Activated T-cell treated with anti-CD3 and anti-CD28 coated beads, Interleukin-2, amount 50 U/mL, for 1 hour (primary cell): ENCODE measurements around the gene EEF2KMT.
"Not testable (repeated sequence)": the region's sequence is repeated elsewhere in the genome, so short reads cannot be mapped to it uniquely, and the experiment has no call there.

Experiments used
- DNase-seq: peaks from one replicate; pipeline ENCODE4 v3.0.0-alpha.2; 2020

The EEF2KMT gene, protein sequence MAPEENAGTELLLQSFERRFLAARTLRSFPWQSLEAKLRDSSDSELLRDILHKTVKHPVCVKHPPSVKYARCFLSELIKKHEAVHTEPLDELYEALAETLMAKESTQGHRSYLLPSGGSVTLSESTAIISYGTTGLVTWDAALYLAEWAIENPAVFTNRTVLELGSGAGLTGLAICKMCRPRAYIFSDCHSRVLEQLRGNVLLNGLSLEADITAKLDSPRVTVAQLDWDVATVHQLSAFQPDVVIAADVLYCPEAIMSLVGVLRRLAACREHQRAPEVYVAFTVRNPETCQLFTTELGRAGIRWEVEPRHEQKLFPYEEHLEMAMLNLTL

GRCh38 chr16:5097470-5098220 lies at the start of gene EEF2KMT:
EEF2KMT (minus strand) TSS chr16:5097795; CDS start chr16:5097739, 56 bp downstream.
- DNase-seq: not testable (repeated sequence)

DNA sequence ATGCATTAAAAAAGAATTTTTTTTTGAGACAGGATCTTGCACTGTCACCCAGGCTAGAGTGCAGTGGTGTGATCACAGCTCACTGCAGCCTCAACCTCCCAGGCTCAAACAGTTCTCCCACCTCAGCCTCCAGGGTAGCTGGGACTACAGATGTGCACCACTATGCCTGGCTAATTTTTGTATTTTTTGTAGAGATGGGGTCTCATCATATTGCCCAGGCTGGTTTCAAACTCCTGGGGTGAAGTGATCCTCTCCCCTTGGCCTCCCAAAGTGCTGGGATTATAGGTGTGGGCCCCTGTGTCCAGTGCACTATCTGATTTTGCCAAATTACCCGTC lies 47.0 kb upstream of the EEF2KMT start:
- not testable (repeated sequence) for DNase-seq

- no peak for DNase-seq
These were observed 46.4 kb upstream of the EEF2KMT start for GRCh38 chr16:5143761-5144620.

DNA sequence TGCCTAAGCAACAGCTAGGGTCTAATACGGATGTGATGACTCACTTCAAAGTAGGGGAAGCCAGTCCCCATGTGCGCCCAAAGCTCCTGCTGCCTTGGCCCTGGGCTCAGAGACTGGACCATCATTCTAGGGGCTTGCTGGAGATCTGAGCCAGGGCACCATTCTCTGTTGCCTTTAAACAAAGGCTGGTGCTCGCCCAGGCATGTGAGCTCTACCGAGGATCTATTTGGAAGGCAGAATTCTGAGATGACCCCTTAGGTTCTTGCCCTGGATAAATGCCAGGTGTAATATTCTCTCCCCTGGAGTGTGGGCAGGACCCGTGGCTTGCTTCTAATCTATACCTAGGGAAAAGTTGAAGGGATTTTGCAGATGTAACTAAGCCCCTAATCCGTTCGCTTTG lies 42.6 kb upstream of the EEF2KMT start:
- not testable (repeated sequence) for DNase-seq

DNA sequence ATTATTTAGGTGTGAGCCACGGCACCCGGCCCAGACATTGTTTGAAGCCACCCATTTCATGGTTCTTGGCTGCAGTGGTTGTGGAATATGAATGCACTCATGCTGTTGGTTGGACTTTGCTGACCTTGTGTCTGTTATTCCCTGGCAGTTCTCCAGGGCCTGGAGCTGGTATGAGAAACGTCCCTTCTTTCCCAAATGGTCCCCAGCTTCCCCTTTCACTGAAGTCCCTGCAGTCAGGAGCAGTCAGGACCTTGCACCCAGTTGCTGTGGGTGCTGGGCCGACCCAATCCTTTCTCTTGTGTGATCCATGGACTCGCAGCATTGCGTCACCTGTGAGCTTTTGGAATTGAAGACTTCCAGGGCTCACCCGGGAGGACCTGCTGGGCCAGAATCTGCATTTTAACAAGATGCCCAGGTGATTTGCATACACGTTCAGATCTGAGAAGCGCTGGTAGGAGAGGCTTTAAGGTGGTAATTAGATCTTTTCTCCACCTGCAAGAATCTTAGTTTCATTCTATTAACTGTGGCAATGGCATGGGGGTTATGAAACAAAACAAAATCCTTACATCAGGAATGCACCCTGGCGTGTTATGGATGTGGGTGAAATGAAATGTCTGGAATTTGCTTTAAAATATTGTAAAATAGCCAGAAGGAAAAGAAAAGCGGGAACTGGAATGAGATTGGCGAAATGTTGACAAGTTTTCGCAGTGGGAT lies 37.3 kb upstream of the EEF2KMT start:
- DNase-seq: not testable (repeated sequence)

DNA sequence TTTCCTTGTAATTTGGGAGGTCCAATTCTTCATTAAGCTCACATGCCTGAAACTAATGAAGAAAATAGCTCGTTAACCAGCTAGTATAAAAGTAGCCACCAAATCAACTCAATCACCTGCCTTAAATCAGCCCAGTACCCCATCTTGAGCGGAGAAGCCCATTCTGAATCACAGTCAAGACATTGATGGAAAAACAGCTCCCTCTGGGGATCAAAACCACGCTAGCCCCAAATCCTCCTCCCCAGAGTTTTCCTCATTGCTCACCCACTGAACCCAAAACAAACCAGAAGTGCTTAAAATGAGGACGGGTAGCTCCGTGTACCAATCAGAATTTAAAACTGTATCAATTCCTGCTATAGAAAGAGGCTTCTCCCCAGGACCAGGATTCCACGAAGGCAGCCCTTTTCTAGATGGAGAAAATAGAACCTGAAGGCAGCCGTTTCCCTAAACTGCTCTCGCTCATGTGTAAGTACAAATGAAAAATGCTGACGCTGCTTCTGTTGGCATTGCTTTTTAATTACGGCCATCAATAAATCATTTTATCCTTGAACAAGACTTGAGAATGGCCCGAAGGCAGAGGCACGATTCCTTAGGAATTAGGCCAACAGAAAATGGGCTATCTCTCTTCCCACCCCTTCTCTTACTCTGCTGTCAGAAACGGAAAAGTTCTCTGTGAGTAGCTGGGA lies 35.5 kb upstream of the EEF2KMT start:
- not testable (repeated sequence) for DNase-seq

DNA sequence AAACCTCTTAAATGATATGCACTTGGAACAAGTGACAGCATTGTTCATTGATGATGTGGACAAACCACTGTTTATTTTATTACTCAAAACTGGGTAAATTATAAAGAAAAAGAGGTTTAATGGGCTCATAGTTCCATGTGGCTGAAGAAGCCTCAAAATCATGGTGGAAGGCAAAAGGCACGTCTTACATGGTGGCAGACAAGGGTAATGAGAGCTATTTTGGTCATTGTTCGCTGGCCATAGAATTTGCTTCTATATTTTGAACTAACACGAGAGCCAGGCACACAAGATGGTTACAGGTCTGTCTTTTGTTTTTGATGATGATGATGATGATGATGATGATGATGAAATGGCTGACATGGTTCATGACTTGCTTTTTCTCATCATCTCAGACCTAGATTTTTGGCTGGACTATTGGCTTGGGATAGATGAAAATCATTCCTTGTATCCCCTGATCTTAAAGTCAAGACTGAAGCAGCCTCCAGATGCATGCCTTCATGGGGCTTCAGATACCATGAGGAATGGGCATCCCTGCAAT lies 33.9 kb upstream of the EEF2KMT start:
- not testable (repeated sequence) for DNase-seq

DNA sequence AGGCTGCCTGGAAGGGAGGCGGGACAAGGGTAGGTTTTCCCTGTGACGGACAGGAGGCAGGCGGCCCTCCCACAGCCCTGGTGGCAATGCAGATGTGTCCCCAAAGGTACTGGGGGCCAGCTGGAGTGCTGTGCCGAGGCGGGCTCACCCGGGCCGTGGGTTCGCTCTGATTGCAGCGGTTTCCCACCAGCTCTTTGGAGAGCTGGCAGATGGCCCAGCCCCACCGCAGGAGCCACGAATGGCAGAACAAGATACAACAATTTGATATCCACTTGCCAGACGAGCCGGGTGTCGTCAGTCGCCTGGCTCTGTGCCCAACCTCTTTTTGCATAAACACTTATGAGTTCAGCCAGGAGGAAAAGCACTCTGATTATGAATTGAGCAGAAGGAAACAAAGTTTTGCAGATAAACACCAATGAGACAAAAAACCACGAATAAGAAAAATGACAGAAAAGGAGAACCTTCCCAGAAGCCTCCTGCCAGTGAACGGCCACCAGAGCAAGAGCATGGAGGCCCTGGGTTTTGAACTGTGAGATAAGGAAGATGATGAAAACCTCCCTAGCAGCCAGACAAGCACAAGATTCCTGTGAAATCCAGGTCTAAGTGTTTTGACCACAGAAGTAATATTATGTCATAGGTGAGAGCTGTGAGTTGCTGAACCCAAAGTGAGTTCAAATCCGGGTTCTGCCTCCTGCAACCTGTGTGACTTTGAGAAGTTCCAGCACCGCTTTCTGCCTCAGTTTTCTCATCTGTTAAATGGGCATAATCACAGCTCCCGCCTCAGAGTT lies 19.9 kb upstream of the EEF2KMT start:
- peak; percentile 67 for DNase-seq

DNA sequence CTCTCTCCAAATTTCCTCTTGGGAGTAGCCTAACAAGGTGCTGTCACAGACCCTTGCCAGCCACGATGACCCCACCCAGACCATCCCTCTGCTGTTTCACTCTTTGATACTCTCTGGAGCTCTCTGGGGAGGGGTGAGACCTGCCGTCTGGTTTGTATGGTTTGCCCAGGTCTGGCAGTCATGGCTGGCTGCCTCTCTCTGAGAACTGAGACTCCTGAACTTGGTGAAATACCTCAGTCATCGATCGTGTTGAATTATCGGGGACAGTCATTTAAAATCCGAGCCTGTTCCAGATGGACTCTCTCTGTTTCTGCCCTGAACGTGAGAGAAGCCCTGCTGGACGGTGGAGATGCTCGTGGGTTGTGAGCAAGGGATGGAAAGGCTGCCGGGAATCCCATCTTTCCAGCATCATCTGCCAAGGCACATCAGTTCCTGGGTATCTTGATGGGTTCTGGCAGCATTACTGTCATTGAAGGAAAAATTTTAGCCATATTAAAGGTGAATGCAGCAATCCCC lies 19.2 kb upstream of the EEF2KMT start:
- not testable (repeated sequence) for DNase-seq

GRCh38 chr16:5110933-5111332 lies 13.3 kb upstream of the EEF2KMT start:
- not testable (repeated sequence) for DNase-seq

GRCh38 chr16:5108505-5109158 lies 11.0 kb upstream of the EEF2KMT start:
- DNase-seq: no peak

- DNase-seq: not testable (repeated sequence)
These were observed 7.4 kb upstream of the EEF2KMT start for GRCh38 chr16:5105039-5105438.

- DNase-seq: not testable (repeated sequence)
These were observed 5.9 kb upstream of the EEF2KMT start for GRCh38 chr16:5103296-5104032.

GRCh38 chr16:5099174-5099573 lies 1.6 kb upstream of the EEF2KMT start:
- DNase-seq: not testable (repeated sequence)

- DNase-seq: peak; percentile 96
These were observed 895 bp upstream of the EEF2KMT start for GRCh38 chr16:5098221-5099159.

DNA sequence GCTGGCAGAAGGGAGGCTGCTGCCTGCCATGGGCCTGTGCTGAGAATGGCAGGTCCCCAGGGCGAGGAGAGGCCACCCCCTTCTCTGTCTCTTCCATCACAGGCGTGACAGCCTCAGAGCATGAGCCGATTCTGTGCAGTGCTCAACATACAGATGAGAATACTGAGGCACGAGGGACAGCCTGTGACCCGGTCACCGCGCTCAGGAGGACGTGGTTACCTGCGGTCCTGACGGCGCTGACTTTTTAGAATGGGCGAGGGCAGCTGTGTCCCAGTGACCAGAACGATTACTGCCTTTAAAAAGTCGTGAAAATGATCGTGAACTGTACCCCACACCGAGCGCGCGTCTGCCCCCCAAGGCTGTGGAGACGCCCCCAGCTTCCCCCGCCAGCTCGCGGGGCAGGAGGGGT lies 530 bp downstream of the EEF2KMT start:
- peak; percentile 52 for DNase-seq

GRCh38 chr16:5096437-5097060 lies 1.0 kb downstream of the EEF2KMT start:
- not testable (repeated sequence) for DNase-seq
